Measurements from ENCODE around the gene CLDN12.

GRCh38 chr7:90407484-90407821, 4.2 kb downstream of the CLDN12 start:
- TF ChIP-seq, protein P1, sequence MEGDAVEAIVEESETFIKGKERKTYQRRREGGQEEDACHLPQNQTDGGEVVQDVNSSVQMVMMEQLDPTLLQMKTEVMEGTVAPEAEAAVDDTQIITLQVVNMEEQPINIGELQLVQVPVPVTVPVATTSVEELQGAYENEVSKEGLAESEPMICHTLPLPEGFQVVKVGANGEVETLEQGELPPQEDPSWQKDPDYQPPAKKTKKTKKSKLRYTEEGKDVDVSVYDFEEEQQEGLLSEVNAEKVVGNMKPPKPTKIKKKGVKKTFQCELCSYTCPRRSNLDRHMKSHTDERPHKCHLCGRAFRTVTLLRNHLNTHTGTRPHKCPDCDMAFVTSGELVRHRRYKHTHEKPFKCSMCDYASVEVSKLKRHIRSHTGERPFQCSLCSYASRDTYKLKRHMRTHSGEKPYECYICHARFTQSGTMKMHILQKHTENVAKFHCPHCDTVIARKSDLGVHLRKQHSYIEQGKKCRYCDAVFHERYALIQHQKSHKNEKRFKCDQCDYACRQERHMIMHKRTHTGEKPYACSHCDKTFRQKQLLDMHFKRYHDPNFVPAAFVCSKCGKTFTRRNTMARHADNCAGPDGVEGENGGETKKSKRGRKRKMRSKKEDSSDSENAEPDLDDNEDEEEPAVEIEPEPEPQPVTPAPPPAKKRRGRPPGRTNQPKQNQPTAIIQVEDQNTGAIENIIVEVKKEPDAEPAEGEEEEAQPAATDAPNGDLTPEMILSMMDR (IDR thresholded peaks at IDR 0.05): no peak
- TF ChIP-seq POLR2A (IDR thresholded peaks at IDR 0.05): no peak
